Natural killer cell (primary cell): ENCODE results near the gene BLACAT1. TPM values are rescaled to one million over a fixed set of nuclear protein-coding genes. Genes with fewer than 3 reads are reported as not detected.

ENCODE experiments used
- ATAC-seq, 3 donors: fragments of 150-1000 bp in 2 of 3; fragments of 200-7000 bp in 1 of 3; cut with Tn5 transposase; 1 replicate in 1 of 3; 2 replicates in 2 of 3; pipeline ENCODE4 v1.10.0; 2021; ENCODE audit warnings: mild to moderate bottlenecking in 2 of 3, moderate library complexity in 2 of 3
- DNase-seq, 2 donors: peaks; one replicate each; pipeline versions ENCODE4 v3.0.0 to v3.0.0-alpha.2; 2013 to 2021; ENCODE audit warnings: mixed read lengths in 1 of 2
- H3K27ac ChIP-seq: one replicate; pipeline ENCODE4 v1.5.1; 2013; ENCODE audit warnings: mild to moderate bottlenecking, low read length
- H3K27me3 ChIP-seq: one replicate; pipeline ENCODE4 v1.6.1; 2013; ENCODE audit warnings: low read length; ENCODE audit not compliant: control insufficient read depth, insufficient read depth
- H3K36me3 ChIP-seq: one replicate; pipeline ENCODE4 v1.6.1; 2013; ENCODE audit warnings: low read length; ENCODE audit not compliant: control insufficient read depth, insufficient read depth
- H3K4me1 ChIP-seq: one replicate; pipeline ENCODE4 v1.6.1; 2013; ENCODE audit warnings: low read length; ENCODE audit not compliant: control insufficient read depth, insufficient read depth
- H3K4me3 ChIP-seq: one replicate; pipeline ENCODE4 v1.5.1; 2013; ENCODE audit warnings: low read length
- H3K9me3 ChIP-seq: one replicate; pipeline ENCODE4 v1.6.1; 2013; ENCODE audit warnings: low read length; ENCODE audit not compliant: control insufficient read depth, insufficient read depth
- H3K27ac Mint-ChIP-seq, 2 donors: one replicate each; pipeline ENCODE4 v1.8.0; 2022; ENCODE audit warnings: mild to moderate bottlenecking in 2 of 2, mixed read lengths in 2 of 2, moderate library complexity in 1 of 2
- H3K27me3 Mint-ChIP-seq, 2 donors: one replicate each; pipeline ENCODE4 v1.8.0; 2022; ENCODE audit warnings: low read depth in 2 of 2, mixed read lengths in 2 of 2
- H3K36me3 Mint-ChIP-seq: one replicate; pipeline ENCODE4 v1.8.0; 2022; ENCODE audit warnings: mixed read lengths
- H3K4me1 Mint-ChIP-seq, 2 donors: one replicate each; pipeline ENCODE4 v1.8.0; 2022; ENCODE audit warnings: mixed read lengths in 2 of 2
- H3K4me3 Mint-ChIP-seq: one replicate; pipeline ENCODE4 v1.8.0; 2022; ENCODE audit warnings: mild to moderate bottlenecking, moderate library complexity, mixed read lengths
- H3K9me3 Mint-ChIP-seq, 2 donors: one replicate each; pipeline ENCODE4 v1.8.0; 2022; ENCODE audit warnings: mixed read lengths in 2 of 2
- CTCF ChIP-seq: fragments of 200-600 bp; IDR thresholded peaks from one replicate; pipeline ENCODE4 v1.8.0; 2022; ENCODE audit warnings: antibody characterized with exemption
- WGBS: methylation state at CpG from one replicate; pipeline ENCODE4 v1.1.7; 2013; ENCODE audit warnings: missing lambda C conversion rate; ENCODE audit not compliant: insufficient coverage; 5-methylcytosine and 5-hydroxymethylcytosine counted together
- intact Hi-C: fragments of 100-400 bp; cut with micrococcal nuclease; formaldehyde crosslinking; loops from one replicate; pipeline ENCODE4 v1.14.2; 2022
- total RNA-seq, 4 donors: library from RNA; stranded (reverse); fragments of 120-200 nt in 1 of 4; gene quantifications; one replicate each; pipeline versions ENCODE4 v1.2.3 to v1.2.4, GENCODE V29; 2013 to 2022

The BLACAT1 gene
- total RNA-seq, 3 donors from 2014 or later (not counting 1 experiment from before 2014, with no cell fraction given) = 0.09 to 0.13 TPM; not detected in 1

- Mint-ChIP-seq H3K4me1 (no peaks in the 10 kb centered on the region), H3K36me3 (no peaks in the 10 kb centered on the region), H3K27ac (no peak overlapping the region), H3K4me3 (no peak overlapping the region), H3K9me3 (no peaks in the 10 kb centered on the region), H3K27me3 (peaks cover 6 to 36% of the 10 kb centered on the region in 2 donors)
- Histone ChIP-seq H3K4me3 (no peak overlapping the region), H3K4me1 (no peaks in the 10 kb centered on the region), H3K27me3 (no peaks in the 10 kb centered on the region), H3K27ac (no peak overlapping the region), H3K36me3 (no peaks in the 10 kb centered on the region), H3K9me3 (no peaks in the 10 kb centered on the region)
- ATAC-seq = no peak
- no peak for DNase-seq
- TF ChIP-seq CTCF = no peak
- intact Hi-C loops = no loop called here
- WGBS = 85% methylated on average over 9 of the region's 10 CpGs
Observed at GRCh38 chr1:205417870-205418635, 37.8 kb downstream of the BLACAT1 start.

DNA sequence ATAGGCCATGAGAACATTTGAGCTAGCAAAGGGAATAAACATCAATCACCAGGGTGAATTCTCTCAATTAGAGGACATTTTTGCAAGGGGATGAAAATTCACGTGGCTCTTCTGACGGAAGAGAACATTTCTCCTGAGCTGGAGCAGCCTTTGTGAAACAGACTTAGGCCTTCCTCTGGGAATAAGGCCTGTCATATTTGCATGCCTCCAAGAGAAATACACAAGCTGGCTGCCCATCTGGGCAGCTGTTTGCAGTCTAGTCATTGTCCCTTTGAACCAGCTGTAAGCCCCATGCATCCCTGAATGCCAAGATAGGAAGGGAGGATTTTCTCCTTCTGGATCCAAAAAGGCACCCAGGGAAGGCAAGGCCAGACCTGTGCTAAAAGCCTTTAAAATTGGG, 39.5 kb downstream of the BLACAT1 start:
- no peak overlapping the region for H3K27ac Mint-ChIP-seq
- Histone ChIP-seq H3K27me3 (no peaks in the 10 kb centered on the region), H3K27ac (no peak overlapping the region), H3K9me3 (no peaks in the 10 kb centered on the region), H3K4me3 (no peak overlapping the region), H3K36me3 (no peaks in the 10 kb centered on the region), H3K4me1 (no peaks in the 10 kb centered on the region)
- no peak for TF ChIP-seq CTCF
- intact Hi-C loops = no loop called here
- peaks cover 4 to 21% of the 10 kb centered on the region in 2 donors for H3K27me3 Mint-ChIP-seq
- H3K9me3 Mint-ChIP-seq = no peaks in the 10 kb centered on the region
- 93% methylated on average over 2 of the region's 2 CpGs for WGBS
- H3K4me3 Mint-ChIP-seq = no peak overlapping the region
- ATAC-seq = no peak
- DNase-seq = no peak
- H3K36me3 Mint-ChIP-seq = no peaks in the 10 kb centered on the region
- no peaks in the 10 kb centered on the region for H3K4me1 Mint-ChIP-seq

DNA sequence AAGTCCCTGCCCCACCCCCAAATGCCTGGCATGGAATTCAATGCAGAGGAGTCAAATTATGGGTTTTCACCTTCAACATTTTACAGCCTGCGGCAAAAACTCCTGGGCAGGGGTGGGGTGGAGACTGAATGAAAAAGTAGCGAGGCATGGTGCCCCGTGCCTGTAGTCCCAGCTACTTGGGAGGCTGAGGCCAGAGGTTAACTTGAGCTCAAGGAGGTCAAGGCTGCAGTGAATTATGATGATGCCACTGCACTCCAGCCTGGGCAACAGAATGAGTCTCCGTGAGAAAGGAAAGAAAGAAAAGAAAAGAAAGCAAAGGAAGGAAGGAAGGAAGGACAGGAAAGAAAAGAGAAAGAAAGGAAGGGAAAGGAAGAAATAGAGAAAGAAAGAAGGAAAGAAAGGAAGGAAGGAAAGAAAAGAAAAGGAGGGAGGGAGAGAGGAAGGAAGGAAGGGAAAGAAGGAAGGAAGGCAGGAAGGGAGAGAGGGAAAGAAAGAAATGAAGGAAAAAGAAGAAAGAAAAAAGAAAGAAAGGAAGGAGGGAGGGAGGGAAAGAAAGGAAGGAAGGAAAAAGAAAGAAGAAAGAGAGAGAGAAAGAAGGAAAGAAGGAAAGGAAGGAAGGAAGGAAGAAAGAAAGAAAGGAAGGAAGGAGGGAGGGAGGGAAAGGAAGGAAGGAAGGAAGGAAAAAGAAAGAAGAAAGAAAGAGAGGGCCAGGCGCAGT, 45.1 kb downstream of the BLACAT1 start:
- no peaks in the 10 kb centered on the region for H3K36me3 ChIP-seq
- Mint-ChIP-seq H3K4me3 (no peak overlapping the region), H3K27me3 (peaks cover 0 to 22% of the 10 kb centered on the region in 2 donors), H3K36me3 (no peaks in the 10 kb centered on the region), H3K27ac (no peak overlapping the region), H3K9me3 (no peaks in the 10 kb centered on the region), H3K4me1 (no peaks in the 10 kb centered on the region)
- intact Hi-C loops = no loop called here
- H3K4me1 ChIP-seq = no peaks in the 10 kb centered on the region
- ATAC-seq (no peak), DNase-seq (no peak)
- no peak overlapping the region for H3K4me3 ChIP-seq
- WGBS = 94% methylated on average over 5 of the region's 5 CpGs
- TF ChIP-seq CTCF = no peak
- H3K9me3 ChIP-seq = no peaks in the 10 kb centered on the region
- no peak overlapping the region for H3K27ac ChIP-seq
- no peaks in the 10 kb centered on the region for H3K27me3 ChIP-seq
